SK-N-MC (cell line): Measurements from ENCODE around the gene CKLF.

Source experiments
- EZH2 ChIP-seq: fragments of 200-600 bp; sonication (generic); IDR thresholded peaks from one replicate; pipeline ENCODE4 v1.6.1; 2017; ENCODE audit warnings: antibody characterized with exemption
- FOXP2 ChIP-seq: optimal IDR thresholded peaks from 2 replicates; pipeline ENCODE3; 2011; ENCODE audit warnings: mild to moderate bottlenecking, moderate library complexity; ENCODE audit not compliant: insufficient read depth; ENCODE audit errors: extremely low read length, control extremely low read depth
- POLR2AphosphoS5 ChIP-seq: IDR thresholded peaks from 2 replicates; pipeline ENCODE4 v1.6.1; 2012; ENCODE audit warnings: mild to moderate bottlenecking, low read depth, low read length, borderline replicate concordance

GRCh38 chr16:66542396-66542795 lies 10.0 kb upstream of the CKLF start:
- TF ChIP-seq POLR2AphosphoS5: no peak
- TF ChIP-seq EZH2: no peak
- TF ChIP-seq FOXP2: no peak
